ENCODE data around the gene C14orf180.

DNA sequence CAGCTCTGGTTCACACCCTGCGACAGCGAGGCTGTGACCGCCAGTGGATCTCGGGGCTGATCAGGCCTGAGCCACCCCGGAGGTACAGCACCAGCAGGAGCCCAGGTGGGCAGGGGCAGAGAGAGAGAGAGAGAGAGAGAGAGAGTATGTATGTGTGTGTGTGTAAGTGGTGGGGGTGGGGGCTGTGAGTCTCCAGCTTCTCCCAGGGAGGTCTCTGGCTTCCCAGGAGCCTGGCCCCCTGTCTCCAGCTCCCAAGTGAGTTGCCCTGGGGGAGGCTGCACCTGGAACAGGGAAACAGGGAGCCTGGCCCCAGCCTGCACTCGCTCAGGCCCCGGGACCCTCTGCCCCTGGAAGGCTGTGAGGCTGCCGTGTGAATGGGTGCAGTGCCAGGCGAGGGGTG is 2.0 kb downstream of the C14orf180 start:
- TF ChIP-seq, protein P1, sequence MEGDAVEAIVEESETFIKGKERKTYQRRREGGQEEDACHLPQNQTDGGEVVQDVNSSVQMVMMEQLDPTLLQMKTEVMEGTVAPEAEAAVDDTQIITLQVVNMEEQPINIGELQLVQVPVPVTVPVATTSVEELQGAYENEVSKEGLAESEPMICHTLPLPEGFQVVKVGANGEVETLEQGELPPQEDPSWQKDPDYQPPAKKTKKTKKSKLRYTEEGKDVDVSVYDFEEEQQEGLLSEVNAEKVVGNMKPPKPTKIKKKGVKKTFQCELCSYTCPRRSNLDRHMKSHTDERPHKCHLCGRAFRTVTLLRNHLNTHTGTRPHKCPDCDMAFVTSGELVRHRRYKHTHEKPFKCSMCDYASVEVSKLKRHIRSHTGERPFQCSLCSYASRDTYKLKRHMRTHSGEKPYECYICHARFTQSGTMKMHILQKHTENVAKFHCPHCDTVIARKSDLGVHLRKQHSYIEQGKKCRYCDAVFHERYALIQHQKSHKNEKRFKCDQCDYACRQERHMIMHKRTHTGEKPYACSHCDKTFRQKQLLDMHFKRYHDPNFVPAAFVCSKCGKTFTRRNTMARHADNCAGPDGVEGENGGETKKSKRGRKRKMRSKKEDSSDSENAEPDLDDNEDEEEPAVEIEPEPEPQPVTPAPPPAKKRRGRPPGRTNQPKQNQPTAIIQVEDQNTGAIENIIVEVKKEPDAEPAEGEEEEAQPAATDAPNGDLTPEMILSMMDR (conservative IDR thresholded peaks at IDR 0.05; ENCODE audit: low read depth, low read length) = no peak
- TF ChIP-seq EZH2 (IDR thresholded peaks at IDR 0.05; ENCODE audit: borderline replicate concordance, low read depth, low read length, poor library complexity, severe bottlenecking) = no peak

Data from A673 (cell line).